Fibroblast of mammary gland (primary cell): Measurements from ENCODE around the gene WSCD2.

Experiments used
- DNase-seq: peaks from one replicate; pipeline ENCODE4 v3.0.0-alpha.2; 2010; ENCODE audit warnings: low read depth
- H3K4me3 ChIP-seq: 2 replicates; pipeline ENCODE4 v1.5.1; 2011; ENCODE audit warnings: low read depth, mild to moderate bottlenecking, low read length, moderate library complexity; ENCODE audit not compliant: control insufficient read depth
- TF ChIP-seq, protein P1 (sequence below): conservative IDR thresholded peaks from 2 replicates; pipeline ENCODE4 v1.5.1; 2011; ENCODE audit warnings: low read depth, low read length, inconsistent platforms; ENCODE audit not compliant: control insufficient read depth, insufficient read depth

The WSCD2 gene

DNA sequence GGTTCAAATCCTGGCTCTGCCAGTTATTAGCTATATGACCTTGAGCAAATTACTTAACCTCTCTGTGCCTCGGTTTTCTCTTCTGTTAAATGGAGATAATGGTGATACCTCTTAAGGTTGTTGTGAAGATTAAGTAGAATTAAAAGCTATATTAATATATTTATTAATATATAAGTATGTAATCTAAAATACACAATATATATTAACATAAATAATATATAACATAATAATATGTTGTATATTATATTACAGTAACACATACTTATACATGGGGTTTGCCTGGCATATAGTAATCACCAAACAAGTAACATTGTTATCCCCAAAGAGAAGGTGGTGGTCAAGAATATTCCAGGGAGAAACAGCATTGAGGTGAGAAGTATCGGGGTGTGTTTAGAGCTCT is 118.0 kb downstream of the WSCD2 start:
- H3K4me3 ChIP-seq: no peak overlapping the region
- TF ChIP-seq, protein P1, sequence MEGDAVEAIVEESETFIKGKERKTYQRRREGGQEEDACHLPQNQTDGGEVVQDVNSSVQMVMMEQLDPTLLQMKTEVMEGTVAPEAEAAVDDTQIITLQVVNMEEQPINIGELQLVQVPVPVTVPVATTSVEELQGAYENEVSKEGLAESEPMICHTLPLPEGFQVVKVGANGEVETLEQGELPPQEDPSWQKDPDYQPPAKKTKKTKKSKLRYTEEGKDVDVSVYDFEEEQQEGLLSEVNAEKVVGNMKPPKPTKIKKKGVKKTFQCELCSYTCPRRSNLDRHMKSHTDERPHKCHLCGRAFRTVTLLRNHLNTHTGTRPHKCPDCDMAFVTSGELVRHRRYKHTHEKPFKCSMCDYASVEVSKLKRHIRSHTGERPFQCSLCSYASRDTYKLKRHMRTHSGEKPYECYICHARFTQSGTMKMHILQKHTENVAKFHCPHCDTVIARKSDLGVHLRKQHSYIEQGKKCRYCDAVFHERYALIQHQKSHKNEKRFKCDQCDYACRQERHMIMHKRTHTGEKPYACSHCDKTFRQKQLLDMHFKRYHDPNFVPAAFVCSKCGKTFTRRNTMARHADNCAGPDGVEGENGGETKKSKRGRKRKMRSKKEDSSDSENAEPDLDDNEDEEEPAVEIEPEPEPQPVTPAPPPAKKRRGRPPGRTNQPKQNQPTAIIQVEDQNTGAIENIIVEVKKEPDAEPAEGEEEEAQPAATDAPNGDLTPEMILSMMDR: no peak
- DNase-seq: no peak

DNA sequence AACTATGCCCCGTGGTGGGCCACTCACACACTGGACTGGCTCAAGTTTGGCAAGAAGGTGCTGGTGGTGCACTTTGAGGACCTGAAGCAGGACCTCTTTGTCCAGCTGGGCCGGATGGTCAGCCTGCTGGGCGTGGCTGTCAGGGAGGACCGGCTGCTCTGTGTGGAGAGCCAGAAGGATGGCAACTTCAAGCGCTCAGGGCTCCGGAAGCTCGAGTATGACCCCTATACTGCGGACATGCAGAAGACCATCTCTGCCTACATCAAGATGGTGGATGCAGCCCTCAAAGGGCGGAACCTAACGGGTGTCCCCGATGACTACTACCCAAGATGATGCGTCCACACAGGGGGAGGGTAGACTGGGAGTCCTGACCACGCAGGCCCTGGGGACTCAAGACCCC is 118.9 kb downstream of the WSCD2 start:
- TF ChIP-seq, protein P1: no peak
- DNase-seq: no peak
- H3K4me3 ChIP-seq: no peak overlapping the region

DNA sequence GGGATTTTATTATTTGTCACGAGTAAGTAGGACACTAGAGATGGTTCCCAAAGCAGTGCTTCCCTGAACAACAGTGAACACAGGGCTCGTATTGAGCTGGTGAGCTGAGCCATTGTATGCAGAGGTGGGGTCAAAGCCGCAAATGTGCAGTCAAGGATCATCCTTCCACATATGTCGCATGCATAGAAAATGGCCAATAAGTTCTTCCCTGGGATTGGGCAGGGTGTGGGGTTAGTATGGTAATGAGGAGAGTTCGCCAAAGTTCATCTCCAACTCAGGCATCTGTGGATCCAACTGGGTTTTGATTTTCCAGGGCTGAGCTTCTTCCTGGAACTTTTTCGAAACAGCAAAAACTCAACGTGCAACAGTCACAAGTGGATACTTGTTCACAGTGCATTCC is 123.4 kb downstream of the WSCD2 start:
- H3K4me3 ChIP-seq: no peak overlapping the region
- DNase-seq: no peak
- TF ChIP-seq, protein P1: no peak

DNA sequence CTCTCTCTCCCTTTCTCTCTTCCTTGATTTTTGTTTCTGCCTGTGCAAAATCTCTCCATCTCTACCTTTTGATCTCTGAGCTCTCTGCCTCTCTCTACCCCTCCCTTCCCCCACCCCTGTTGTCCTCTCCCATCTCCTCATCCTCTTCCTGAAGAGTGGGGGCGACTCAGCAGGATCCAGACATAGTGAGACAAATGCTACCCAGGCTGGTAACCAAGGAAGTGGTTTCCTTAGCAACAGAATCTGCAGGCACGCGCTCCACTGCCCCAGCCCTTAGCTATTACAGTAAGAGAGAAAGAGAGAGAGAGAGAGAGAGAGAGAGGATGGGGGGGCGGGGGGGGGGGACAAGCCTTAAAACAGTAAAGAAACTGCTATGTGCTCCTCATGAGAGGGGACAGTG is 124.5 kb downstream of the WSCD2 start:
- no peak overlapping the region for H3K4me3 ChIP-seq

DNA sequence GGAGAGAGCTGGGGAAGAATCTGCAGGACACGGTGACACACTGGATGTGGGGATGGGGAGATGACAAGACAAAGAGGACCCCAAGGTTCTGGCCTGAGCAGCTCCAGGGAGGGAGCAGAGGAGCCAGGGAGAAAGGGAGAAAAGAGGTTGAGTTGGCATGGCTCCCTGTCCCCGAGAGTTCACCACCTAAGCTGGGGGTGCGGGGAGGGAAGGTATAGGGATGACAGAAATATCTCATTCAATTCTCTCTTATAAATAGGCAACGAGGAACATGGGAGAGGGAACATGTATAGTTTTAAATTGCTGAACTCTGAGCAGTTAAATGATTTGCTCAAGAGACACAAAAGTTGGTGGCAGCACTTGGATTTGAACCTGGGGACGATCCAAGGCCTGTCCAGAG is 124.9 kb downstream of the WSCD2 start:
- no peak overlapping the region for H3K4me3 ChIP-seq
- TF ChIP-seq, protein P1: no peak
- no peak for DNase-seq

More for the DNA sequence above, 124.5 kb downstream of the WSCD2 start:
- DNase-seq: no peak
- TF ChIP-seq, protein P1: no peak

DNA sequence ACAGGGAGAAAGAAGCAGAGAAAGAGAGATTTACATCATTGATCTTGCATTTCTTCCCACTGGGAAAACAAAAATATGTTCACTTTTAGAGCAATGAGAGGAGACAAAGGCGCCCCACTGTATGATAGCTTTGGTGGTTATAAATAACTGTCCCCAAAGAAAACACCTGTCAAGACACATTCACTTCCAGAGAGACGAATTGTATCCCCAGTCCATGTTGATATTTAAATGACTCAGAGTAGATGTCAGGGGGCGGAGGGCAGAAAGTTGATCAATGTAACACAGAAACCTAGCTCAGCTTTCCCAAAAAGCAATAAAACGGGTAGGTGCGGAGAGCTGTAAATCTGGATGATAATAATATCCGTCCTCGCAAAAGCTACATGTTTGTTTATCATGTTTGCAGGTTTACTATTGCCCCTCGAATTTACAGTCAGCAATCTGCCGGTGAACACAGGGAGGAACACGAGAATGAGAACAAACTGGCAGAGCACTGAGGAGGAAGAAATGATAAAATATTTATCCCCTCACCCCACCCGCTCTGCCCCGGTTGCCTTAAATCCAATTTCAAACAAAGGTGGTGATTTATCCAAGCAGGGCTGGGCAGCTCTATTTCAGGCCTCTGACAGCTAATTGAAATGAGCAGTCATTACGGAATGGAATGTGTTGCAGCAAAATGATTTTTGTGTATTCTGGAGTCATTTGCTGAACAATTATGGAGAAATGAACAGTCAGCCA is 125.6 kb downstream of the WSCD2 start:
- no peak for DNase-seq
- TF ChIP-seq, protein P1: no peak
- no peak overlapping the region for H3K4me3 ChIP-seq

DNA sequence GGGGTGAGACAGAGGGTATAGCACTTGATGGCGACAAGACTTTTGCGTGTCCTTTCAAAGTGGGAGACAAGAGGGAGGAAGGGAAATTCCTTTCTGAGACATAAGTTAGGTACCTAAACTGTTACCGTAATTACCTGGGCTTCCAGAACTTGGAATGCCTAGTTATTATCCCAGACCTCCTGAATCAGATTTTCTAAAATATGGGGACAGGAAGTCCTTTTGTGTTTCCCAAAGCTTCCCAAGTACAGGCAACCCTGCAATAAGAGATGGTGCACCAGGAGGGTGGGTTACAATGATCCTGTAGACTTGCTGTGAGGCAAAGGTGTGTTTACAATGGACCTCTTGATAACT is 126.1 kb downstream of the WSCD2 start:
- H3K4me3 ChIP-seq: no peak overlapping the region
- TF ChIP-seq, protein P1: no peak
- DNase-seq: no peak
